Osteoblast (primary cell): ENCODE results near the gene ZNF639. TPM values are rescaled to one million over a fixed set of nuclear protein-coding genes. Genes with fewer than 3 reads are reported as not detected.
A peak's percentile ranks its signal among the peaks of the same experiment; 100 is the strongest.

Experiments
- DNase-seq: peaks from one replicate; pipeline ENCODE4 v3.0.0; 2011; ENCODE audit warnings: low spot score, mixed read lengths; ENCODE audit not compliant: insufficient read length; ENCODE audit errors: missing footprints
- H2AFZ ChIP-seq: 2 replicates; pipeline ENCODE4 v1.6.0; 2011; ENCODE audit warnings: mild to moderate bottlenecking, low read length
- H3K27ac ChIP-seq: 2 replicates; pipeline ENCODE4 v1.5.1; 2011; ENCODE audit warnings: mild to moderate bottlenecking, low read depth, low read length, moderate library complexity
- H3K27me3 ChIP-seq: 2 replicates; pipeline ENCODE4 v1.6.0; 2012; ENCODE audit warnings: mild to moderate bottlenecking, control low read depth, inconsistent platforms, low read length, moderate library complexity; ENCODE audit not compliant: insufficient read depth
- H3K36me3 ChIP-seq: 2 replicates; pipeline ENCODE4 v1.5.1; 2011; ENCODE audit warnings: mild to moderate bottlenecking, low read length, control low read depth, moderate library complexity; ENCODE audit not compliant: insufficient read depth
- H3K4me1 ChIP-seq: 2 replicates; pipeline ENCODE4 v1.5.1; 2011; ENCODE audit warnings: mild to moderate bottlenecking, low read length, control low read depth, moderate library complexity; ENCODE audit not compliant: insufficient read depth
- H3K4me2 ChIP-seq: 2 replicates; pipeline ENCODE4 v1.6.0; 2011; ENCODE audit warnings: mild to moderate bottlenecking, low read length; ENCODE audit not compliant: insufficient read depth
- H3K4me3 ChIP-seq: fragments of 200-600 bp; sonication (generic); 3 replicates; pipeline ENCODE4 v1.5.1; 2012; ENCODE audit warnings: mild to moderate bottlenecking, low read length, inconsistent platforms; ENCODE audit not compliant: insufficient read depth
- H3K79me2 ChIP-seq: 2 replicates; pipeline ENCODE4 v1.6.0; 2012; ENCODE audit warnings: mild to moderate bottlenecking, low read length, control low read depth, inconsistent platforms; ENCODE audit not compliant: insufficient read depth
- H3K9me3 ChIP-seq: 2 replicates; pipeline ENCODE4 v1.5.1; 2011; ENCODE audit warnings: low read depth, low read length, control low read depth
- H4K20me1 ChIP-seq: 2 replicates; pipeline ENCODE4 v1.6.0; 2012; ENCODE audit warnings: mild to moderate bottlenecking, low read length, control low read depth; ENCODE audit not compliant: insufficient read depth
- total RNA-seq: library from RNA; depleted of rRNA; stranded (reverse); fragments of >200 nt; gene quantifications from 2 replicates; pipeline ENCODE4 v1.2.3, GENCODE V29; 2012
- TF ChIP-seq, protein P1 (sequence below): IDR thresholded peaks from 2 replicates; pipeline ENCODE4 v1.5.1; 2011; ENCODE audit warnings: mild to moderate bottlenecking, low read depth, low read length, moderate library complexity; ENCODE audit errors: extremely low read depth

Gene ZNF639
- total RNA-seq, 1 donor, result 51.8 TPM

DNA sequence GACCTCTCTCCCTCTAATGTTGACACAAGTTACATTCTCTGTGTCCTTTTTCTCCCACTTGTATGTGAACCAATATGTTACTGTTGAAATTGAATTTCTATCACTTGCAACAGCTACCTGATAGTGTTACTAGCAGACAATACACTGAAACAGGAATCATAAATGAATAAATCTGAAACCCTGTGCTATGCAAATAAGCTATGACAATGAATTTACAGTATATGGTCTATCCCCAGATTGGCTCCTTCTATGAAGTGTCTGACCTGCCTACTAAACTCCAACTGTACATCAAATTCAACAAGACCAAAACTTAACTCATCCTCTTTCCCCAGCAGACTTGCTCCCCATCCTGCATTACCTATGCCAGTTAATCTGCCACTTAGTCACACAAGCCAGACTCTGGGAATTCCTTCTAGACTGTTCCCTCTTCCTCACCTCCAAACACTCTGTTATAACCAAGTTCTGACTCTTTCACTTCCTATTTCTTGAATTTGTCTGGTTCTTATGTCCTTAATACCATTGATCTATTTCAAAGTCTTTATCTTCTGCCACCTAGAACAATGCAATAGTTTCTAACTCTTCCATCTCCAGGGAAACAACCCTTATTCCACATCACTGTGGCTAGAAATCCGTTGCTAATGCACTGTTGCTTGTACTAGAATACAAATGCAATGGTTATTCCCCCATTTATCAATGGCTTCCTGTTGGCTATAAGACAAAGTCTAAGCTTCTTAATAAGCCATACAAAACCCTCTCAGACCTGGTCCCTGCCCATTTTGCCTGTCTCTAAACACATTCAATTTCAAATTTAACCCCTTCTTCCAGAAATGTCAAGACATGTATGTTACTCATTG lies 13.4 kb upstream of the ZNF639 start:
- H3K9me3 ChIP-seq, result no peaks in the 10 kb centered on the region
- no peaks in the 10 kb centered on the region for H4K20me1 ChIP-seq
- H3K27ac ChIP-seq, result no peak overlapping the region
- no peaks in the 10 kb centered on the region for H3K36me3 ChIP-seq
- no peaks in the 10 kb centered on the region for H3K27me3 ChIP-seq
- H3K4me2 ChIP-seq, result no peak overlapping the region
- no peaks in the 10 kb centered on the region for H3K4me1 ChIP-seq
- H3K79me2 ChIP-seq, result no peaks in the 10 kb centered on the region
- no peak overlapping the region for H2AFZ ChIP-seq
- no peak for DNase-seq
- TF ChIP-seq, protein P1, sequence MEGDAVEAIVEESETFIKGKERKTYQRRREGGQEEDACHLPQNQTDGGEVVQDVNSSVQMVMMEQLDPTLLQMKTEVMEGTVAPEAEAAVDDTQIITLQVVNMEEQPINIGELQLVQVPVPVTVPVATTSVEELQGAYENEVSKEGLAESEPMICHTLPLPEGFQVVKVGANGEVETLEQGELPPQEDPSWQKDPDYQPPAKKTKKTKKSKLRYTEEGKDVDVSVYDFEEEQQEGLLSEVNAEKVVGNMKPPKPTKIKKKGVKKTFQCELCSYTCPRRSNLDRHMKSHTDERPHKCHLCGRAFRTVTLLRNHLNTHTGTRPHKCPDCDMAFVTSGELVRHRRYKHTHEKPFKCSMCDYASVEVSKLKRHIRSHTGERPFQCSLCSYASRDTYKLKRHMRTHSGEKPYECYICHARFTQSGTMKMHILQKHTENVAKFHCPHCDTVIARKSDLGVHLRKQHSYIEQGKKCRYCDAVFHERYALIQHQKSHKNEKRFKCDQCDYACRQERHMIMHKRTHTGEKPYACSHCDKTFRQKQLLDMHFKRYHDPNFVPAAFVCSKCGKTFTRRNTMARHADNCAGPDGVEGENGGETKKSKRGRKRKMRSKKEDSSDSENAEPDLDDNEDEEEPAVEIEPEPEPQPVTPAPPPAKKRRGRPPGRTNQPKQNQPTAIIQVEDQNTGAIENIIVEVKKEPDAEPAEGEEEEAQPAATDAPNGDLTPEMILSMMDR, result no peak
- H3K4me3 ChIP-seq, result no peak overlapping the region

DNA sequence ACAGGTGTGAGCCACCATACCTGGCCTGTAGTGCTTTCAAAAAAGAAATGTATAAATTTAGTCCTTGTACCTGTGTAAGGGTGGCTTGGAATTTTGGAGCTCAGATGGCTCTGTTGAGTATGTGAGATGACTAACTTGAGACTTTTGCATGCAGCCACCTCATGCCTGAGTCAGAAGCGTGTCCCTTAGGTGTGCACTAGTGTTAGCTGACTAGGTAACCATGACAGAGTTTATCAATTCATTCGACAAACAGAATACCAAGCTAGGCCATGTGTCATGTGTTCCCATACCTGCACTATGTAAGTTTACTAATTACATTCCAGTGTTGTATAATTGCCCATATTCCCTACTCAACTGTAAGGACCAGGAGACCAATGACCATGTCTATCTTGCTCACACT lies 4.0 kb upstream of the ZNF639 start:
- Histone ChIP-seq H3K79me2 (peaks cover 5% of the 10 kb centered on the region), H3K27ac (no peak overlapping the region), H3K4me2 (no peak overlapping the region), H3K27me3 (no peaks in the 10 kb centered on the region), H3K36me3 (no peaks in the 10 kb centered on the region), H3K9me3 (no peaks in the 10 kb centered on the region), H3K4me1 (peaks cover 15% of the 10 kb centered on the region), H3K4me3 (no peak overlapping the region), H4K20me1 (no peaks in the 10 kb centered on the region), H2AFZ (no peak overlapping the region)
- TF ChIP-seq, protein P1, result no peak
- no peak for DNase-seq

DNA sequence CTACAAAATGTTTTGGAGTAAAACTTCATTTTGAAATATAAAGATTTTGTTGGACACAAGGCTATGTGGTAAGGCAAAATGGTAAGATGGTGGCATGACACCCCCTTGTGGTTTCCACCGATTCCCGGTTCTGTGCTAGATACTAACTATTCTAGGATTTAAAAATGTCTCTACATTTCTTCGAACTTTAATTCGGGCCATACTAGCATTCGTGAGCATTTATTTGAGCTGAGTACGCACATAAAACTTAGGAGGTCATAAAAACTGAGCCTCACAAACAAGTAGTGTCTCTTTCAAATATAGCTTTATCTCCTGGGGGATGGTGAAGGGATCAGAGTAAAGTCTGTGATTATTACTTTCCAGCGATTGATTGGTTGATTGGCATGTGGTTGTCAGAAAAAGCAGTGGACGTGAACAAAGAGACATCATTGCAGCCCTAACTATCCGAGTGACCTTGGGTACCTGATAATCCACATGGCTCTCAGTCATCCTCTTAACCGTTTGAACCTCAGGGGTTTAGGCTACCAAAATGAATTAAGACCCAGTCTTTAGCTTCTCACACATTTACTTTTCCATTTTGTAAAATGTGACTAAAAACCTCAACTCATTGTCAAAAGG lies 1.1 kb upstream of the ZNF639 start:
- no peaks in the 10 kb centered on the region for H3K36me3 ChIP-seq
- H3K9me3 ChIP-seq, result no peaks in the 10 kb centered on the region
- peaks cover 15% of the 10 kb centered on the region for H3K4me1 ChIP-seq
- H3K27me3 ChIP-seq, result no peaks in the 10 kb centered on the region
- TF ChIP-seq, protein P1, result peak; percentile 70
- DNase-seq, result peak; percentile 79
- H2AFZ ChIP-seq, result peak overlapping the region; percentile 99
- H3K79me2 ChIP-seq, result peaks cover 34% of the 10 kb centered on the region
- H3K4me2 ChIP-seq, result peak overlapping the region; percentile 88
- peak overlapping the region; percentile 95 for H3K4me3 ChIP-seq
- peak overlapping the region; percentile 93 for H3K27ac ChIP-seq
- no peaks in the 10 kb centered on the region for H4K20me1 ChIP-seq
